Peyer's patch (tissue), 4 donors: Measurements from ENCODE around the gene CDH10.

Source experiments
- CTCF ChIP-seq, 6 experiments: fragments of 450-650 bp in 4 of 6; fragments of 200-600 bp in 2 of 6; sonication (generic) in 1 of 6; IDR thresholded peaks; one replicate each; pipeline ENCODE4 v1.5.1; 2017 to 2019; ENCODE audit warnings: antibody characterized with exemption in 6 of 6, mild to moderate bottlenecking in 3 of 6, moderate library complexity in 1 of 6
- POLR2A ChIP-seq, 2 donors: fragments of 450-650 bp; IDR thresholded peaks; one replicate each; pipeline ENCODE4 v1.5.1; 2017; ENCODE audit warnings: antibody characterized with exemption in 2 of 2, mild to moderate bottlenecking in 2 of 2, moderate library complexity in 2 of 2

GRCh38 chr5:24609706-24610105, 35.1 kb downstream of the CDH10 start:
- no peak for TF ChIP-seq CTCF (IDR thresholded peaks at IDR 0.05)
- no peak for TF ChIP-seq POLR2A (IDR thresholded peaks at IDR 0.05)
